Measurements from ENCODE around the gene LCE1F.

Gene LCE1F

GRCh38 chr1:152777510-152778137 lies 2.7 kb downstream of the LCE1F start:
- no peak for DNase-seq

DNA sequence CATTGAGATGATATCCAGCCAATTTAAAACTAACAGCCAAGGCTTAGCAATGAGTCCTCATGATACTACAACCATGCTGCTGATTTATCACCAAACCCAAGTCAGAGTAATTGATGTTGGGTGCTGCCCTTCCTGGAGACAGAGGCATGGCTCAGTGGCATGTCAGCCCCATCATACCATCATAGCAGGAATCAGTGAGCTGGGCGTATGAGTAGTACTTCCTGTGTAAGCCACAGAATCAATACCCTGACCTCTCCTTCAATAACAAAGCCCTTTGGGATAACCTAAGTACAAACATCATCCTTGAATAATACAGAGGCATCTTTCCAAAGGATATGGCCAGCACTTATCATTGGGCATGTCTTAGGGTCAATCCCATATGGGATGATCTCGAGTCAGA lies 8.2 kb downstream of the LCE1F start:
- no peak for DNase-seq

DNA sequence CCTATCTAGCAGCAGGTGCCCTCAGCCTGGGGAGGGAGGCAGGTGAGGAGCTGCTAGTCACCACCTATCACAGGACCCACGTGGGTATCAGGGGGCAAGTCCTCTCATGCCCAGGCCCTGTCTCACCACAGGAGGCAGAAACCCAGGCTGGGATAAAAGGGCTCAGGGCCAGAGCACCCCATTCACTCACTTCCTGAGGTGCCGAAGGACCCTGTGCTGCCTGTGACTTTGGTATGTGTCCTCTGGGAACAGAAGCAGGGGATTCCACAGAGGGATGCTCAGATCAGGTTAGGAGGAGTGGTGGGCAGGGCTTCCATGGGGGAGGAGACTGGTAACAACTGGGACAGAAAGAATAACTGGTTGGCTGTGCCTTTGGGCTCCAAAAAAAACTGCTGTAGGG lies 11.1 kb downstream of the LCE1F start, which contains the start of gene LCE1E:
Gene LCE1E (plus strand): TSS at position 181 of the 400 bp plus-strand sequence. CDS start 1,043 bp downstream, outside the sequence.
- DNase-seq, result no peak

- no peak for DNase-seq
Observed at GRCh38 chr1:152795686-152796085, 20.7 kb downstream of the LCE1F start.

- no peak for DNase-seq
Observed at GRCh38 chr1:152796421-152796820, 21.5 kb downstream of the LCE1F start, which contains the start of gene LCE1D. LCE1D (plus strand) TSS chr1:152796721; CDS start chr1:152797795, 1,074 bp downstream.

GRCh38 chr1:152801333-152801732 lies 26.4 kb downstream of the LCE1F start:
- DNase-seq, result no peak

GRCh38 chr1:152806576-152806975 lies 31.6 kb downstream of the LCE1F start, which contains the start of gene LCE1C:
LCE1C (minus strand) TSS chr1:152806651; CDS start chr1:152805478, 1,173 bp downstream.
- DNase-seq, result no peak

- no peak for DNase-seq
Observed at GRCh38 chr1:152811050-152811449, 36.1 kb downstream of the LCE1F start.

DNA sequence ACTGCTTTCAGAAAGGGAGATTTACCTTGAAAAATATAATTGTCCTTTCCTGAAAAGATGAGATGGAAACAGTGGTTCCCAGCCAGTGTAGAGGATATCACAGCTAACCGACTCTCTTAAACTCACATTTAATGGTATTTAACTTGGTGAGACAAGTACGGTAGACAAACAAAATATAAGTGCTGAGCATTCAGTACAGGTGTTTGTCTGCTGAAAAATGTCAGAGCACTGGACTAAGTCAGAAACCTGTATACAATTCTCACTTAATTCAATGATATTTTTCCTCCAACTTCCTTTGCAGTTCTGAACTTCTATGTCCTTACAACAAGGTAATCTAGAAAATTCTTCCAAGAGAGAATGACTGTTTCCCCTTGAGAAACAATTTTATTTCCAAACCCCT lies 36.7 kb downstream of the LCE1F start, which contains the start of gene LCE1B:
Gene LCE1B (plus strand): TSS at position 301 of the 400 bp plus-strand sequence. CDS start 476 bp downstream, outside the sequence.
- DNase-seq, result no peak

DNA sequence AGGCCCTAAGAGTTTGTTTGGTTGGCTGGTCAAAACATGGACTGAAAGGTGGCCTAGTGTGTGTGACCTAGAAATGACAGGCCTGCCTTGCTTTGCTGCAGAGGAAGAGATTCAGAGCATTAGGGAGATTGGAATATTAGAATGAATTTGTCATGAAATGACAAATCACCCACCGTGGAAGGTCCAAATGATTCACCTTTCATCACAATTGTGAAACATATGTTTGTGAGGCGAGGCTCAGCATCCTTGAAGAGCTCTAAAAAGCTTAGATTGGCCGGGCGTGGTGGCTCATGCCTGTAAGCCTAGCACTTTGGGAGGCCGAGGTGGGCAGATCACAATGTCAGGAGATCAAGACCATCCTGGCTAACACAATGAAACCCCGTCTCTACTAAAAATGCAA lies 42.4 kb downstream of the LCE1F start:
- DNase-seq, result no peak

- DNase-seq, result no peak
Observed at GRCh38 chr1:152823294-152823693, 48.4 kb downstream of the LCE1F start.

GRCh38 chr1:152824964-152825363 lies 50.0 kb downstream of the LCE1F start:
- DNase-seq, result no peak
